CD4-positive, alpha-beta T cell treated with Interleukin-6 at 100 ng/mL for 8 hours (primary cell): ENCODE measurements around the gene CENPU.
"Not testable (repeated sequence)": the region's sequence is repeated elsewhere in the genome, so short reads cannot be mapped to it uniquely, and the experiment has no call there.

Source experiments
- DNase-seq: peaks from one replicate; pipeline ENCODE4 v3.0.0-alpha.2; 2020; ENCODE audit warnings: mixed read lengths, low spot score

Gene CENPU

DNA sequence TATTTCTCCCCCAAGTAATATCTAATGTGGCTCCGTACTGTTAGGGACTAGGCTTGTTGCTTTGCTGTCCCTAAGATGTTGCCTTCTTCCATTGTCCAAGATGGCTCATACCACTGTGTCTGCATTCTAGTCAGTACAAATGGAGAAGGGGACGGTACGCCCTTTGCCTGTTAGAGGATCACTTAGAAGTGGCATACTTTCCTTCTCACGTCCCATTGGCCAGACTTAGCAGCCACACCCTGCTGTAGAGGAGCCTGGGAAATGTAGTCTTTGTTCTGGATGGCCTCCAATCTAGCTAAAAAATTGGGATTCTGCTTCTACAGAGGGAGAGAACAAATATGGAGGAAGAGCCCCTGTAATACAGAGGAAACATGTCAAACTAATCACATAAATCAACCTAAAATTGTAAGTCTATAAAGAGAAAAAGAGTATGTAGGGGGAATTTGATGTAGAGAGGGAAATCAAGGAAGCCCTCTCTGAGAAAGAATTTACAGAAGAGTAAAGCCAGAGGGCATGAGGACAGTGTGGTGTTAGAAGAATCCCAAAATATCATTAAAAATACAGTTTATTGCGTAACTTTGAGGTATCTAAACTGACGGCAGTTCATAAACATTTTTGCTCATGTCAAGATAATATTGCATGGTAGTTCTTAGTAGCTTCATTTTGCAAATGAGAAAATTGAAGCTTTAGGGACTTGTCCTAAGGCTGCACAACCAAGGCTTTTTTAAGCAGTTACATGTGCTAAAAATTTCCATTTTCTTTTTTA is 69.3 kb downstream of the CENPU start:
- no peak for DNase-seq

DNA sequence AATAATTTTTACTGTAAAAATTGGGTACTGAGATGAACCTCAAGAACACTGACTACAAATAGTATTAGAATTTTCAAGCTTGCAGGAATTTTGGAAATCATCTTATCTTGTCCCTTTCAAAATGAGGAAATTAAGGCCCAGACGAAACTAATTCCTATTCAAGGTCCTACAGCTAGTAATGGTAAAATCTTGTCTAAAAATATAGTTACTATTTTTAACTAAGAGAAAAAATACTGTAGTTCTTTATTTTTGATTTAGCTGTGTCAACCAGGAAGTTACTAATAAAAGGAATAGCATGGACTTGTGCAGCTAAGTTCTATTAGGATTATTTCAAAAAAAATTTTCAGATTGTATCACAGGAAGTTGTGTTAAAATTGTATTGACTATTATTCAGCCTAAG is 71.7 kb downstream of the CENPU start:
- no peak for DNase-seq

DNA sequence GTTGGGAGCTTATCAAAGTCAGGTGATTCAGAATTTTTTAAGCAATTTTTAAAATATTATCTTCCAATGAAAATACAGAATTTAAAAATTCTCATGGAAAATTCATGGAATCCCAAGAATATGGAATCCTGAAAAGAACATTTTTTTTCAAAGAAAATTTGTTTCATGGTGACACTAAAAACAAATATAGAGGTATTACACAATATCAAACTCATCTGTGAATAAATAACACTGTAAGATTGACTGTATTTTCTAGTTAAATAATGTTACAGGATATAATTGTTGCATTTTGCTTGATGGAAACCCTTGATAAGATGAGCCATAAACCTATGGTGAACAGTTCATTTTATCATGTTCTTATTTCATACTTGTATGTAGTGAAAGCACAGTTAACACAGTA is 72.9 kb downstream of the CENPU start:
- no peak for DNase-seq

DNA sequence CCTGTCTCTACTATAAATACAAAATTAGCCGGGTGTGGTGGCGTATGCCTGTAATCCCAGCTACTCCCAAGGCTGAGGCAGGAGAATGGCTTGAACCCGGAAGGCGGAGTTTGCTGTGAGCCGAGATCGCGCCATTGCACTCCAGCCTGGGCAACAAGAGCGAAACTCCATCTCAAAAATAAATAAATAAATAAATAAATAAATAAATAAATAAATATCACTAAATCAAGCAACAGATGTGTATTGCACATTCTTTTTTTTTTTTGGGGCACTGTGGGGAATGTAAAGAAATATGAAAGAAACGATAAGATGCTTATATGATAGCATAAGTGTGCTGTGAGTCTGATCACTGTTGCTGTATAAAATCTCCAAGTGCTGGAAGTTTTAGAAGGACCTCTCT is 76.1 kb downstream of the CENPU start:
- not testable (repeated sequence) for DNase-seq

DNA sequence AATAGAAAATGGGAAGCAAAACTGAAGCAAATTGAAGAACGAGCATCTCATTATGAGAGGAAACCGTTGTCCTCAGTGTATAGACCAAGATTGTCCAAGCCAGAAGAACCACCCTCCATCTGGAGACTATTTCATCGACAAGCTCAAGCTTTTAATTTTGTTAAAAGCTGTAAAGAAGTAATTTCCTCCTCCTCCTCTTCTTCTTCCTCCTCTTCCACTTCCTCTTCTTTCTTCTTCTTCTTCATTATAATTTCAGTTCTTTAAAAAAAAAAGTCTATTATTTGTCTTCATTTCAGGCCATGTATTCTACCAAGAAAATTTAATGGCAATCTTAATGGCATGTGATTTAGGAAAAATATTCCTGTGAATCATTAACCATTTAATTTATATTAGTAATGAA is 76.8 kb downstream of the CENPU start:
- DNase-seq = no peak

DNA sequence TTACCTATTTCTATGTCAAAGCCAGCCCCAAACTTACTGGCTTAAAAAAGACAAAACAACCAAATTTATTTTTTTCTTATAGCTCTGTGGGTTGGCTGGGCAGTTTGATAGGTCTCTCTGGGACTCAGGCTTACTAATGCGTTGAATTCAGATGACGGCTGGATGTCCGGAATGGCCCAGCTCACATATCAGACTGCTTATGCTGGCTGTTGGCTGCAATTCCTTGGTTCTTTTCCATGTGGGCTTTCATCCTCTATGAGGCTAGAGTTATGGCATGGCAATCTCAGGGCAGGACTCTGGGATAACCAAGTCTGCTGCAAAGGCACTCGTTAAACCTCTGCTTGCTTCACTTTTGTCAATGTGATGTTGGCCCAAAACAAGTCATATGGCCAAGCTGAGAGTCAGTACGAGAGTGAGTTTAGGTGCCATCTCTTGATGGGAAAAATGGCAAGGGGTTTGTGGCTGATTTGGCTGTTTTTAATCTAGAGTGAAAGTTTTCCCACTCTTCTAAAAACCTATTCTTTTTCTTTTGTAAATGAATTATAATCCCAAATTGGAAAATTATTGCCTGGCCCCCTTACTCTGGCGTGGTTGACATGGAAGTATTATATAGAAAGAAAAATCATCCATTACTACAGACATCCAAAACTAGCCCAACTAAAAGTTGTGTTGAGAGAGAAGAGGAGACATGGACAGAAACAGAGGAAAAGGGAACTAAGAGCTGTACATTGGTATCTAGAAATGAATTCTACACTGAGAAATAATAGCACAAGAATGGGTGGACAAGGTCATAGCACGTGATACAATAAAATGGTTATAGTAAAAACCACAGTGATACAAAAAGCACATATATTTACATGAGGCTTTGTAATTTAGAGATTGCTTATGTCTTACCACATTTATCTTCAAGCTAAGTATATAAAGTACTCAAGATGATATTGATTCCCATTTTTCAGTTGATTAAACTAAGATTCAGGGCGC is 77.7 kb downstream of the CENPU start:
- DNase-seq = no peak

DNA sequence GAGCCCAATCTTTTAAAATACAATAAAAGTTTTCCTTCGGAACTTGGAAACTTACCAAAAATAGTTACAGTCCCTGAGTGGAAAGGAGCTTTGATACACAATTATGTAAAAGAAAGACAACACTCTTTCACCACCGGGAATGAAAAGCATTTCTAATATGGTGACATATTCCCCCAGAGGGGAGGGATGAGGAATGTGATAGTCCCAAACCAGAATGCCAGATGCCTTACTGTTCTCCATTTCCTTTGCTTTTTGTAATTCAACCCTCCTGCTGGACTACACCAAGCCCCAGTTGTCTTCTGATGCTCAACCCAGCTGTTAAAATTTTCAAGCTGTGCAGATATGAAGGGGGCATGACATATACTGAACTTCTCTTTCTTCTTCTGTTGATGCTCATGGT is 80.2 kb downstream of the CENPU start:
- no peak for DNase-seq

DNA sequence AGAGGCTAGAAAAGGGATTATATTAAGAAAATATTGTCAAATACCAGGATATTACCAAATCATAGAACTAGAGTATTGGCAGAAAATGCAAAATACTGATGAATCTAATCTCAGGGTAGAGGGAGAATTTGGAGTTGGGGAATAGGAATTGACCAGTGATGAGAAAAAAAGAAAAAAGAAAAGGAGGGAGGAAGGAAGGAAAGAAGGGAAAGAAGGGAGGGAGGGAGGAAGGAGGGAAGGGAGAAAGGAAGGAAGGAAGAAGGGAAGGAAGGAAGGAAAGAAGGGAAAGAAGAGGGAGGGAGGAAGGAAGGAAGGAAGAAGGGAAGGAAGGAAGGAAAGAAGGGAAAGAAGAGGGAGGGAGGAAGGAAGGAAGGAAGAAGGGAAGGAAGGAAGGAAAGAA is 81.2 kb downstream of the CENPU start:
- not testable (repeated sequence) for DNase-seq

DNA sequence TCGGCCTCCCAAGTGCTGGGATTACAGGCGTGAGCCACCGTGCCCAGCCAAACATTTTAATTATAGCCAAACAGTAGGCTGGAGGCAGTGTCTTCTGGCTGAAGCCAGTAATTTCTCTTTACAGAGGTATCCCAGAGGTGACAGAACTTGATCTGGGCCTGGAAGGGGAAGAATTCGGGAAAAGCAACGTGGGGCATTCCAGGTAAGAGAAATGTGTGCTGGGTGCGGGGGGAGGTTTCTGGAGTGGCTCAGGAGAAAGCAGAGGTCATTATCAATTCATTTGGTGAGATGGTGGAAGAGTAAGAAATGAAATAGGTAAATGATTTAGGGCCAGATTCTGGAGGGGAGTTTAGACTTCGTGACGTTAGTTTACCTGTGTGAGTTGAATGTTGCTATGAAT is 82.0 kb downstream of the CENPU start:
- DNase-seq = no peak

DNA sequence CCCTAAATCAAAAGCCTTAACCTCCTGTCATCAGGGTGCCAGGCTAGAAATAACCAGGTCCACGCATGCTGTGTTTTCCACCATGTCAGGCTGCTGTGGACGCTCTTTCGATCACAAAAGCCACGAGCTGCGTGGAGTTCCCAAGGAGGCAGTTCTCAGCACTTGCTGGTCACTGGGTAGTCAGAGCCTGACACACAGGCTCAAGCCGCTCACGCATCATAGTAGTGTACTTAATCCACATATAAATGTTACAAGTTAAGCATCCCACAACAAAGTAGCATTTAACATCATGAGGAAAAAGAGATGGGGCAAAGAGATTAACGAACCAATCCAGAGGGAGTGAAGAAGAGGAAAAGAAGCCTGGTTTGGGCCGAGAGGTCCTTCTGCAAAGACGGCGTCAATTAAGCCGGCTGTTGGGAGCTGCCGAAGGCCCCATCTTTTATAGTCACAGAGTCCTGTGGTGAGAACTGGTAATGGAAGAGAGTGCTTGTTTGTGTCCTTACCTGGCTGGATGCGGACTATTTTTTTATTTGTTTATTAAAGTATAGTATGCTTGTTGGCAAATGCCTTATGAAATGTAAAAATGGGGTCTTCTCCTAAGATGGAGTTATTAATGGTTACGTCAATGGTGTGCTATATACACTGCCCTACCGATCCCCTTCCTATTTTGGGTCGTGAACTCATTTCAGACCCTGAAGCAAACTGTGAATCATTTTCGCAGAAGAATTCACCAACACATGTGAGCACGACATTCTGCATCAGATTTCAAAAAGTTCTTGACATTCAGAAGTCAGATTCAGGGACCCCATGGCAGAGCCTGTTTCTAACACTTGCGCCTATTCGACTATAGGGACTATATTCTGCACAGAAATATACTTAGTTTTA is 83.7 kb downstream of the CENPU start:
- DNase-seq = no peak

DNA sequence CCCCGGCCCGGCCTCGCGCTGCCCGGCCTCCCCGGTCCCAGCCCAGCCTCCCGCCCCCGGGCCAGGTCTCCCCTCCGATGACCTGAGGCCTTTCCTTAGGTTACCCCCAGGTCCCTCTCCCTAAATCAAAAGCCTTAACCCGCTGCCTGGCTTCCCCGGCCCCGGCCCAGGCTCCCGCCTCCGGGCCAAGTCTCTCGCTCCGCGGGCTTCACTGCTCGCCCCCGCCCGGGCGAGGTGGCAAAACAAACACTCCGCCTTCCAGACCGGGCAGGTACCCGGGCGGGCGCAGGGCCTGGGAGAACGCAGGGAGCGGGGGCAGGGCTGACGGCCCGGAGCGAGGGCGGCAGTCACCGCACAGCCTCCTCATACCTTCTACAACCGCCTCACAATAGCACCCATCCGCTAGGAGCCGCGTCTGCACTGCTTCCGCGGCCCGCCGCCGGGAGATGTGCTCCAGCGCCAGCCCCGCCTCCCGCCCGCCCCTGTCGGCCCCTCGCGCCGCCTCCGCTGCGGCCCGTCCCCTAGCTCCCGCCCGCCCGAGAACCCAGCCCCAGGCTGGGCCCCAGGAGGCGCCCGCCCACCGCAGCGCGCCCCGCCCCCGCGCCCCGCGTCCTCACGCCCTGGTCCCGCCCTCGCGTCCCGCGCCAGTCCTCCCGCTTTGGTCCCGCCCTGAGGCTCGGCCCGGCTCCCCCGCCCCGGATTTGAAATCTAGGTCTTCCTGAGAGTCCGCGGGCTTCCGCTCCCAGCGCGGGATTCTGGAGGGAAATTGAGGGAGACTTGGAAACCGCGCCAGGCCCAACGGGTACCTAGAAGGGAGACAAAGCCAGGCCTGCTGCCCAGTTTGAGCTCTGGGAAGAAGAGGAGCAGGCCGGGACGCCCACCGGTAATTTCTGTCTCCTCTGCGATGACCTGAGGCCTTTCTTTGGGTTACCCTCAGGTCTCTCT is 84.6 kb downstream of the CENPU start, which contains the start of the genes CASP3 and PRIMPOL:
Gene CASP3 (minus strand): TSS at position 422 of the 945 bp plus-strand sequence. CDS start 10,994 bp downstream, outside the sequence.
Gene PRIMPOL (plus strand): TSS at position 713 of the 945 bp plus-strand sequence. CDS start 7,403 bp downstream, outside the sequence.
- DNase-seq = peak; percentile 97

DNA sequence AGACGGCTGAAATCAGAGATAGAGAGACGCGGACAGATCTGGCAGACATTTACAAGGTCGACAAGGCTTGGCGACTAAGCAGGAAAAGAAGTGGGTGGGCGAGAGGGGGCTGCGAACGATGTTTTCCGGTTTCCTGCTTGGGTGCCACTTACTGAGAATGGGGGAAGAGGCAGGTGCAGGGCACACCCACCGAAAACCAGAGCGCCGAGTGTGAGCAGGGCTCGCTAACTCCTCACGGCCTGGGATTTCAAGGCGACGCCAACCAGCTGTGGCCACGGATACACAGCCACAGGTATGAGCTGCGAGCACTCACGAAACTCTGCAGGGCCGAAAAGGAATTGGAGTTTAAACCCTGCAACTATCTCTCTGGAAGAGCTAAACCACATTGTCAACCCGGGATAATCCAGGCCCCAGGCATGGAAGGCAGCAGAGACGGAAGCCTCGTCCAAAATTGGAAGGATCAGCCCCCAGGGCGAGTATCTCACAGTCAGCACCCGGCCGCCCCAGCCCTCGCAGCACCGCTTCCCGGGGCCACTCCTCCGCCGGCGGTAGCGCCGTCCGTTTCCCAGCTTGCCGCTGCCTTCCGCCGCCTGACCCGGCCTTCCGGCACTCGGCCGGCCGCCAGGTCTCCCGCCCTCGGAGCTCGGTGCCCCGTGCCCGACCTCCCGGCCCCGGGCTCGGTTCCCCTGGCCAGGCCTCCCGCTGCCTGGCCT is 85.4 kb downstream of the CENPU start:
- peak; percentile 32 for DNase-seq

DNA sequence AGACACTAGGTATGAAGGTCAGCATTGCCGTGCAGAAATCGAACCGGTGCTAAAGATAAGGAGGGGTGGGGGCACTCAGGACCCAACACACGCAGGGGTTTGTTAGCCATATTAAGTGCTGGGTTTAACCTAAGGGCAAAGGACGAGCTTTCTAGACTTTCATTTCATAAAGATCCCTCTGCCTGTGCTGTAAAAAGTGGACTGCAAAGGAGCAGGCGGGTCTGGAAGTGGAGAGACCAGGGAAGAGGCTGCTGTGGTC is 85.9 kb downstream of the CENPU start:
- DNase-seq = no peak

DNA sequence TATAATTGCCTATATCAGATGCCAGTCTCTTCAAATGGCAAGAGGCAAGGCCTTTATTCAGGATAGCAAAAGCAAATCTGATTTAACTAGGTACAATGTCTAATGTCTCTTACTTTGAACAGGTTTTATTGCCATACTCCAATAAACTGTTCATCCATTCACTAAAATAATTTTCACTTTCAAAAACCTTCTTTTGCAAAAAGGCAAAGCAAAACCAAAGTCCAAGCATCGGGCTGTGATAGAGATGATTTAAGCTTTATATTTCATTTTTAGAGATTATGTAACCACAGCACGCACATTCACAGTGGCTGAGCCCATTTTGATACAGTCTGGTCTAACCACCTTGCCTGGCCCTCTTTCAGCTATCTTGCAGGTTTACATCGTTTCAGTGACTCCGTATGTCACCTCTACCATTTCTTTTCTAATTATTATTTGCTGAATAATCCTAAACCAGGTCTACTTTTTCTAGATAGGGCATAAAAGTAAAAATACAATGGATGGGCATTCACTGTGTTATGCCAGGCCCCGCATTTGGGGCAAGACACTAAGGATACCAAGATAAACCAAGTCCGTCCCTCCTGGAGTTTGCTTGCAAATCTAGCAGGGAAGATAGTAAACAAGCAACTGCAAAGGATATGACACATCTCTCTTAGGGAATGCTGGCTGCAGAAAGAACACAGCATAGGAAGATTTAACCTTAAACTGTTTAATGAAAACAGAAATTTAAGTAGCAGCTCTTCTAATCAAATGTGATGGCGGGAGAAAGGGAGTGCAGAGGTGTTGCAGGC is 86.4 kb downstream of the CENPU start:
- DNase-seq = no peak

DNA sequence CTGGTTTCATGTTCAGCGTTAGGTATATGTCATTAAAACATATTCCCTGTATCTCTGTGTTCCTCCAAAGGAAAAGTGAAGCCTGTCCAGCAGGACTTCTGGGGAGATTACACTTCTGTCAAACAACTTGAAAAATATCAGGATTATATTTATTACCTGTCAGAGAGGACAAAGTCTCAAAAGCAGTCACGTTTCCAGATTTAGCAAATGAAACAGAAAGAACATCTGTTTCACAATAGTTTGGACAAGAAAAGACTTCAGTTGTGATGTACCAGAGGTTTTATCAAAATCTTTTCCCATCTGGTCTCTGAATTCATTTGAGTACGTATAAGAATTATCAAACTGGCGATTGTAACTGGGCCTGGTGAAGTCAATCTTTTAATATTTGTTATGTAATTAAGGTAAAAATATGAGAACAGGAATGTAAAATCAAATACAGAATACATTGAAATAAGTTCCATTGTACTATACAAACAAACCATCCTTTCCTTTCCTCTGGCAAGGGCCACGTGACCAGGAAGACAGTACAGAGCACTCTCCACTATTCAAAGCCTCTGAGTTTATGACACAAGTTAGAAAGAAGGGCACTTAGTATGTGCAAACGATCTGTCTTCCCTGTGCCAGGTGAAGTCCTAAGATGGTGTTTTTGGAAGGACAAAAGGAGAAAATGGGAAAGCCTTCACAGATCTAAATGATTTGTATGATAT is 87.8 kb downstream of the CENPU start:
- DNase-seq = no peak

DNA sequence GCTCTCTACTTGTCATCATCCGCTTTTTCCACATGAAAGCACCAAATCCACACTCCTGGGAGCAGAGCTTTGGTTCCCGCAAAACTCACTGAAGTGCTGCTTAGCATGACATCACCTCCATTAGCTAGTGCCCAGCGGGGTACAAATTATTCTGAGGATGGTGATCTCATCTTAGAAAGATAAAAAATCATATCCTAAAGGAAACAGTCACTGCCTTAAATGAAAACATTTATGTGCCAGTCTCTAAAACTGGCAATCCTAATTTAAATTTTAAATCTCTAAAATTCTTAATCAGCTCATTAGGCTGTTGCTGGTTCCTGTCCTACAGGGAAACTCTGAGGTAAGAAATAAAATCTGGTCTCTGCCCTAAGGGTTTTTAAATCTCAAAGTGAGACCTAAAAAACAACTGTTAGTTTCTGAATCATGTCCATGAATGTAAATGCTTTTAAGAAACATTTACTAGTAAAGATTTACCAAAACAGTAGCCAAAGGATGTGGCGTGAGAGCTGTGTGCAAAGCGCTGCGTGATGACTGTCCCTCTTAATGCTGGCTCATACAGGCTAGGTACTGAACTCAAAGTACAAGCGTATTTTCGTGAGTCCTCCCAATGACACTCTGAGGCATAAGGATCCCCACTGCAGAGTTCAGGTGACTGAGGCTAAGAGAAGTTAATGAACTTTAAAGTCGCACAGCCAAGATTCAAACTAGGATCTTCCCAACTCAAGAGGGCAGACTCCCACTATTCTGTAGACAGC is 89.2 kb downstream of the CENPU start:
- no peak for DNase-seq
